Astrocyte of the spinal cord (primary cell): Measurements from ENCODE around the gene CD55.

Experiments
- DNase-seq: peaks from one replicate; pipeline ENCODE4 v3.0.0; 2011; ENCODE audit warnings: low read depth, low spot score
- H3K4me3 ChIP-seq: 2 replicates; pipeline ENCODE4 v1.5.1; 2011; ENCODE audit warnings: low read depth, mild to moderate bottlenecking, low read length, moderate library complexity
- CTCF ChIP-seq: IDR thresholded peaks from 2 replicates; pipeline ENCODE4 v1.5.1; 2012; ENCODE audit warnings: low read depth, mild to moderate bottlenecking, low read length, inconsistent platforms
- in situ Hi-C: cut with HindIII; loops from 2 replicates; pipeline ENCODE4 v1.10.0; 2017; ENCODE audit warnings: low sequenced_read_pairs

CD55 gene

GRCh38 chr1:207282058-207282457, 39.4 kb upstream of the CD55 start:
- in situ Hi-C loops: no loop called here
- no peak for TF ChIP-seq CTCF
- peak; percentile 75 for DNase-seq
- no peak overlapping the region for H3K4me3 ChIP-seq

- peak; percentile 66 for DNase-seq
- H3K4me3 ChIP-seq: no peak overlapping the region
- in situ Hi-C loops: no loop called here
- TF ChIP-seq CTCF: no peak
Observed at GRCh38 chr1:207282496-207283380, 38.7 kb upstream of the CD55 start.

GRCh38 chr1:207283421-207283820, 38.1 kb upstream of the CD55 start:
- in situ Hi-C loops: no loop called here
- H3K4me3 ChIP-seq: no peak overlapping the region
- no peak for DNase-seq
- TF ChIP-seq CTCF: no peak

GRCh38 chr1:207284209-207284897, 37.1 kb upstream of the CD55 start:
- DNase-seq: no peak
- in situ Hi-C loops: no loop called here
- TF ChIP-seq CTCF: no peak
- H3K4me3 ChIP-seq: no peak overlapping the region

GRCh38 chr1:207286786-207287468, 34.6 kb upstream of the CD55 start:
- no peak for TF ChIP-seq CTCF
- DNase-seq: peak; percentile 61

GRCh38 chr1:207288315-207288714, 33.2 kb upstream of the CD55 start:
- H3K4me3 ChIP-seq: no peak overlapping the region
- DNase-seq: peak; percentile 43
- in situ Hi-C loops: no loop called here
- no peak for TF ChIP-seq CTCF

More at GRCh38 chr1:207286786-207287468, 34.6 kb upstream of the CD55 start:
- H3K4me3 ChIP-seq: no peak overlapping the region
- in situ Hi-C loops: no loop called here
